Chondrocyte (in vitro differentiated cells): Measurements from ENCODE around the gene CP. TPM values are rescaled to one million over a fixed set of nuclear protein-coding genes. Genes with fewer than 3 reads are reported as not detected.
"Not testable (repeated sequence)": the region's sequence is repeated elsewhere in the genome, so short reads cannot be mapped to it uniquely, and the experiment has no call there.

Experiments
- DNase-seq: peaks from one replicate; pipeline ENCODE4 v3.0.0; 2021; ENCODE audit warnings: mixed read lengths, low spot score
- H3K27ac Mint-ChIP-seq: one replicate; pipeline ENCODE4 v1.8.0; 2021; ENCODE audit warnings: mild to moderate bottlenecking, moderate library complexity, mixed read lengths; ENCODE audit not compliant: unreplicated experiment
- H3K27me3 Mint-ChIP-seq: 2 replicates; pipeline ENCODE4 v1.8.0; 2021; ENCODE audit warnings: low read depth, mixed read lengths
- H3K36me3 Mint-ChIP-seq: 2 replicates; pipeline ENCODE4 v1.8.0; 2021; ENCODE audit warnings: low read depth, mixed read lengths
- H3K4me1 Mint-ChIP-seq: 2 replicates; pipeline ENCODE4 v1.8.0; 2021; ENCODE audit warnings: low read depth, mild to moderate bottlenecking, mixed read lengths
- H3K4me3 Mint-ChIP-seq: one replicate; pipeline ENCODE4 v1.8.0; 2021; ENCODE audit warnings: mild to moderate bottlenecking, moderate library complexity, mixed read lengths; ENCODE audit not compliant: unreplicated experiment
- H3K9me3 Mint-ChIP-seq: 2 replicates; pipeline ENCODE4 v1.8.0; 2021; ENCODE audit warnings: low read depth, mixed read lengths
- CTCF ChIP-seq: fragments of 200-600 bp; sonication (generic); IDR thresholded peaks from 2 replicates; pipeline ENCODE4 v1.5.0; 2021; ENCODE audit warnings: antibody characterized with exemption, mild to moderate bottlenecking, moderate library complexity
- total RNA-seq: library from RNA; stranded (reverse); gene quantifications from 3 replicates; pipeline ENCODE4 v1.2.1, GENCODE V29; 2021

CP gene
- total RNA-seq, 1 donor from 2014 or later, result not detected

- no peaks in the 10 kb centered on the region for H3K36me3 Mint-ChIP-seq
- TF ChIP-seq CTCF, result no peak
- H3K9me3 Mint-ChIP-seq, result no peaks in the 10 kb centered on the region
- peaks cover 9% of the 10 kb centered on the region for H3K4me1 Mint-ChIP-seq
- no peak overlapping the region for H3K4me3 Mint-ChIP-seq
- H3K27ac Mint-ChIP-seq, result no peak overlapping the region
- no peak for DNase-seq
- no peaks in the 10 kb centered on the region for H3K27me3 Mint-ChIP-seq
These were observed 24.0 kb downstream of the CP start for GRCh38 chr3:149197669-149198068.

GRCh38 chr3:149196805-149197592 lies 24.6 kb downstream of the CP start:
- not testable (repeated sequence) for H3K36me3 Mint-ChIP-seq, H3K27ac Mint-ChIP-seq, H3K27me3 Mint-ChIP-seq, H3K4me1 Mint-ChIP-seq, DNase-seq, H3K4me3 Mint-ChIP-seq, H3K9me3 Mint-ChIP-seq

DNA sequence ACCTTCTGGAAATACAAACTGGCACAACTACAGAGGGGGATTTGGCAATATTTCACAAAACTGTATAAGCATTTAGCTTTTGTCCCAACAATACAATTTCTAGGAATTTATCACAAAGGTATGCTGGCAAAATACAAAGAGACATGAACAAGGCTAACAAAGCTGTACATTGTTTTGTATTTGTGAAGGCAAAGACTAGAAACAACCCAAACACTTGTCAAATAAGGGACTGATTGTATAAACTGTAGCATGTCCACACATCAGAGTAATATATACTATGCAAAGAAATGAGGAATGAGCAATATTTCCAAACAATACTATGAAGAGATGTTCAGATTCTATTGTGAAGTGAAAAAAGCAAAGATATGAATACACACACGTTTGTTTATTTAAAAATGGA lies 26.4 kb downstream of the CP start:
- Mint-ChIP-seq H3K4me1 (peaks cover 9% of the 10 kb centered on the region), H3K27me3 (no peaks in the 10 kb centered on the region), H3K4me3 (no peak overlapping the region), H3K9me3 (no peaks in the 10 kb centered on the region), H3K36me3 (no peaks in the 10 kb centered on the region), H3K27ac (no peak overlapping the region)
- no peak for TF ChIP-seq CTCF
- no peak for DNase-seq

DNA sequence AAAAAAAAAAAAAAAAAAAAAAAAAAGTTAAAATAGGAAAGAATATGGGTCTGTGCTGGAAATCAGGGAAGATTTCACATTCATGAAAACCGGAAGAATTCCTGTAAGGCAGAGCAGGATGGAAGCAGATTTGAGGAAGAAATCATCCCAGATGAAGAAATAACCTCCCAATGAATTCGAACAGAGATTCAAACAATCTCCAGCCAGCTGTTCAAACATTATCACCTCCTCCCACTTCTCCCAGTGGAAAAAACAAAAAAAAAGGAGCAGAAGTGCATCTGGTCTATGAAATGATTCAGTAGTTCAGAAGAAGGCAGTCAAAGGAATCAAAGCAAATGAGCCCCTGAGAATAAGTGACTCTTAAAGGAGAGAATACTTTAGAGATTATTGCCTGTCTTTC lies 33.1 kb downstream of the CP start:
- Mint-ChIP-seq H3K27ac (no peak overlapping the region), H3K9me3 (no peaks in the 10 kb centered on the region), H3K27me3 (no peaks in the 10 kb centered on the region), H3K36me3 (no peaks in the 10 kb centered on the region), H3K4me1 (peaks cover 5% of the 10 kb centered on the region), H3K4me3 (no peak overlapping the region)
- no peak for TF ChIP-seq CTCF
- DNase-seq, result no peak

GRCh38 chr3:149186721-149187120 lies 34.9 kb downstream of the CP start:
- H3K36me3 Mint-ChIP-seq, result no peaks in the 10 kb centered on the region
- H3K4me1 Mint-ChIP-seq, result peaks cover 5% of the 10 kb centered on the region
- H3K9me3 Mint-ChIP-seq, result no peaks in the 10 kb centered on the region
- no peak for DNase-seq
- no peaks in the 10 kb centered on the region for H3K27me3 Mint-ChIP-seq
- no peak overlapping the region for H3K27ac Mint-ChIP-seq
- TF ChIP-seq CTCF, result no peak
- no peak overlapping the region for H3K4me3 Mint-ChIP-seq

DNA sequence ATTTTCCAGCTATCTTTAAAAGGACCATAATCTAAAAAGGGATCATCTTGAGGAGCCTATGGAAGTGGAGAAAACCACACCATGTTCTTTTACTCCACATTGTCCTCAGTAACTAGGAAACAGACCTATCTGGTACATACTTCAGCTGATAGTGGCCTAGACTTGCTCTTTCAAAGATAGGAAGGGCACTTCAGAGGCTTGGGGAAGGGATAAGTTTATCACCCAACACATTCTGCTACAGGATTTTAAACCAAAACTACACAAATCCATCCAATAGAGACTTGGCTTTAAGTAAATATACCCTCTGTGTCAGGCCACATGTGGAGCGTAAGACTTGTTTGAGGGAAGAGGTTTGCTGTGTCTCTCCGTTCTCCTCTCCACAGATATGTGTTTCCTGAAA lies 35.4 kb downstream of the CP start:
- no peaks in the 10 kb centered on the region for H3K9me3 Mint-ChIP-seq
- no peak for TF ChIP-seq CTCF
- no peaks in the 10 kb centered on the region for H3K36me3 Mint-ChIP-seq
- no peak overlapping the region for H3K4me3 Mint-ChIP-seq
- H3K4me1 Mint-ChIP-seq, result peaks cover 5% of the 10 kb centered on the region
- DNase-seq, result no peak
- no peaks in the 10 kb centered on the region for H3K27me3 Mint-ChIP-seq
- no peak overlapping the region for H3K27ac Mint-ChIP-seq
